Central memory CD4-positive, alpha-beta T cell (primary cell): ENCODE results near the gene CAMSAP3.
A peak's percentile ranks its signal among the peaks of the same experiment; 100 is the strongest.

Experiments
- DNase-seq: peaks from one replicate; pipeline ENCODE4 v3.0.0; 2022

CAMSAP3 gene

DNA sequence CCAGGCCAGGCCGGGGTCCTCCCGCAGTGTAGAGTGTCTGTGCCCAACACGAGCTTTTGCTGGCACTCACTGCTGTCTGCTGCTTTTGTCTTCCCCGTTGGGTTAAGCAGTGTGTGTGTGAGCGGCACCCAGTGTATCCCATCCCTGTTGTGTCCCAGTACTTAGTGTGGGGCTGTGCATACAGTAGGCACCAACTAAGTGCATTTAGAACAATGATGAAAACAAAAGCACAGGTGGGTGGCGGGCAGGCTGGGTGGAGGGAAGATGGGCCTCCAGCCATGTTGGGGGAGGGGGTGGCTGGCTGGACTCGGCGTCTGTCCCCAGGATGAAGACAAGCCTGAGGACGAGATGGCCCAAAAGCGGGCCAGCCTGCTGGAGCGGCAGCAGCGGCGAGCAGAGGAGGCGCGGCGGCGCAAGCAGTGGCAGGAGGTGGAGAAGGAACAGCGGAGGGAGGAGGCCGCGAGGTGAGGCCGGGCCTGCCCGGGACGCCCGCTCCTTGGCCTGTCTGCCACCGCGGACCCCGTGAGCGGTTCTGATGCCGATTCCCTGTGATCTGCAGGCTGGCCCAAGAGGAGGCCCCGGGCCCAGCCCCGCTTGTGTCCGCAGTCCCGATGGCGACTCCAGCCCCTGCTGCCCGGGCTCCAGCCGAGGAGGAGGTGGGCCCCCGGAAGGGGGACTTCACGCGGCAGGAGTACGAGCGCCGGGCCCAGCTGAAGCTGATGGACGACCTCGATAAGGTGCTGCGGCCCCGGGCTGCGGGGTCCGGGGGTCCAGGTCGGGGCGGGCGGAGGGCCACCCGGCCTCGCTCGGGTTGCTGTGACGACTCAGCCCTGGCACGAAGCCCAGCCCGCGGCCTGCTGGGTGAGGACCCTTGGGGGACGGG lies 19.4 kb downstream of the CAMSAP3 start:
- DNase-seq = no peak

GRCh38 chr19:7617172-7617571 lies 21.5 kb downstream of the CAMSAP3 start:
- no peak for DNase-seq

- DNase-seq = no peak
These were observed 22.1 kb downstream of the CAMSAP3 start for GRCh38 chr19:7617735-7618134.

DNA sequence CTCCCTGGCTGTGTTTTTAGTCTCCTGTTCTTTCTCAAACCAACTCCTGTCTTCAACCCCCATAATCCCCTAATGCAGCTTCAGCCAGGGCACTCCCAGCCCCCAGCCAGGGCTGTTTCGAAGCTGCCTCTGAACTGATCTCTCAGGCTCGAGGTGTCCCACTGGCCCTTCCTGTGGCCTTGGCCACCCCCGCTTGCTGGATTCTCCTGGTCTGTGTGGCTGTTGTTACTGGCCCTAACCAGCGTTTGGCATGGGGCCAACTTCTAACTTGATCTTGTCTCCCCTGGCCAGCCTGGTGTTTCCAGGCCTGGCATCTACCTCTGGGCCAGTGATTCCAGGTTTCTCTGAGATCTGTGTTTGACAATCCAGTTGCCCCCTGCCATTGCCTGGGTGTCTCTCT lies 22.7 kb downstream of the CAMSAP3 start:
- no peak for DNase-seq

- DNase-seq = no peak
These were observed 23.3 kb downstream of the CAMSAP3 start for GRCh38 chr19:7618771-7619510.

- DNase-seq = no peak
These were observed 24.2 kb downstream of the CAMSAP3 start for GRCh38 chr19:7619671-7620441.

GRCh38 chr19:7620442-7621412 lies 25.1 kb downstream of the CAMSAP3 start:
- DNase-seq = no peak

- DNase-seq = no peak
These were observed 27.4 kb downstream of the CAMSAP3 start for GRCh38 chr19:7622933-7623685.

DNA sequence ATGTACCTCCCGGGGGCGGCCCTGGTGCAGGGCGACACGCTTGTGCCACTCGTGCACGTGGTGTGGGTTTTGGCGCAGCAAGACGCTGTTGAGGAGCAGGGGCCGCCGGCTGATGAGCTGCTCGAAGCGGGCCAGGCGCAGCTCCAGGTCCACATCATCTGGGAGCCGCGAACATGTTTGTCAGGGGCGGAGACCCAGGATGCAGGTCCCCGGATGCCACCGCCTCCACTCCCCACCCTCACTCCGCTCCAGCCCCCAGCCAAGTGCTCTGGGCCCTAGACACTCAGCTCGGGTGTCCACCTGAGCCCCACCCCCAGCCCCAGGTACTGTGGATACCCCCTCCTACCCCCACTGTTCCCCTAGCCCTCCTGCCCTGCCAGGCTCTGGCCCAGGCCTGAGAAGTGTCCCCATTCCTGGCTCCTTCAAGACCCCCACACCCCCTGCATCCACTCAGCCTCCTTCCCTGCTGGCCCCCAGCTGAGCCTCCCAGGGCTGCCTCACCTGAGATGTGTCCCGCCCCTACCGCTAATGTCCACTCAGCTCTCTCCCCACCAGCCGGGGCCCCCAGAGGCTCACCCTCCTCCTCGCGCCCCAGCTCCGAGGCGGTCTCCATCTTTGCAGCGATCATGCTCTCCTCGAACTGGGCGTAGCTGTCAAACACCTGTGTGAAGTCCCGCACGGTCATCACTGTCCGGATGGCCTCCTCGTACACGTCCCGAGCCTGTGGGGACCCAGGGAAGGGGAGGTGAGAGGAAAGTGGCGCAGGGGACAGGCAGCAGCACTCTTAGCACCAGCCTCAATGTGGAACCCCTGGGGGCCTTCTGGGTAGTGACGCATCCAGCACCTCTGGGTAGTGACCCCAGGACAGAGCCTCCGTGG lies 28.3 kb downstream of the CAMSAP3 start:
- DNase-seq = no peak

DNA sequence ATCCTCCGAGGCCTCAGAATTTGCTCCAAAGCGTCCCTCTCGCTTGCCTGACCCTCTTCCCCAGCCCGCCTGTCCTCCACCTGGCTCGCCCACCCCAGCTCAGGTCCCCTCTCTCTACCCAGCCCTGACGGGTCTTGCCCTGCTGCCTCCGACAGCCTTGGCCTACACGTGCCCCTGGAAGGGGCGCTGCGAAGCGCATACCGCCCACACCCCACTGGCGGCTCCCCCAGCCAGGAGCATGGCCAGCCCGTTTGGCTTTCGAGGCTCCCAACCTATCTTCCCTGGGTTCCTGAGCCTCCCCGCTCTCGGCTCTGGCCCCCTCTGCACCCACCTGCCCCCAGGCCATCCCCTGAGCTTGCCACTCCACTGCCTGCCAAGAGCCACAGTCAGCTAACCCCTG lies 29.1 kb downstream of the CAMSAP3 start:
- DNase-seq = no peak

DNA sequence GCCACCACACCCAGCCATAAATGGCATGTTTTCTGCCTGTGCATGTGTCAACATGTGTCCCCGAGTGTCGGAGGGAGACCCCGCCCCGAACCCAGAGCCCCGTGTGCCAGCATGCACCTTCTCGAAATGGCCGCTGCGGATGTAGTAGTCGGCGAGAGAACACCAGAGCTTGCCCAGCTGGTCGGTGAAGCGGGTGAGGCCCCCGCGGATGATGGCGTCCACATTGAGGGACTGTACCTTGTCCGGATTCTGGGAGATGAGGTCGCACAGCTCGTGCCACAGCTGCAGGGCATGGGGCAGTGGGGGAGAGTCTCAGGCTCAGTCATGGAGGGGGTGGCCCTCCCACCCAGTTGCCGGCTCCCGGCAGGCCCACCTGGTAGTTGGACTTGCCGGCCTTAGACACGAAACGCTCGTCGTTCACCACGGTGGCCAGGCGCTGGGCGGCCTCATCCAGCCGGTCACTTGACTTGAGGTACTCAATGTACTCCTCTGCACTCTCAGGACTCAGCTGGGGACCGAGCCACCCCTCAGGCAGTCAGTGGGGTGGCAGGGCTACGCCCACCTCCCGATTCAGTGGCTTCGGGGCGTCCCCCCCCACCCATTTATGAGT lies 30.2 kb downstream of the CAMSAP3 start:
- DNase-seq = no peak

DNA sequence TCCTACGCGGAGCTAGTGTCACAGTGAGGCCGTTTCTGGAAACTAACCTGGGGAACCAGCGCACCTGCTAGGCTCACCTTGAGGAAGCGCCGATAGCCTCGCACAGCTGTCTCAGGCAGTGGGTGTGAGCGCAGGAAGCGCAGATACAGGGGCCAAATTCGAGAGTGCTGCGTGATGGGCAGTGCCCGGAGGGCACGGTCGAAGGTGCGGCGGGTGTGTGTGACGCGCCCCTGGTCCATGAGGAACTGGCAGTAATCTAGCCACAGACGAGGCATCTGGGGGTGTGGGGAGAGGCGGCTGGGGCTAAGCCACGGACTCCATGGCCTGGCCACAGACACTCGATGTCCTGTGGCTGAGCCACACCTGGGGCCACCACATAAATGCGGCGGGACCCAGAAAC lies 31.5 kb downstream of the CAMSAP3 start:
- DNase-seq = no peak

- DNase-seq = no peak
These were observed 33.1 kb downstream of the CAMSAP3 start for GRCh38 chr19:7628589-7629311.

- peak; percentile 96 for DNase-seq
These were observed 33.8 kb downstream of the CAMSAP3 start, which contains the start of the genes PET100 and XAB2 for GRCh38 chr19:7629347-7630054. Gene PET100, plus strand, starts transcription at chr19:7629793. Its CDS starts 41 bp downstream, at chr19:7629834. Gene XAB2, minus strand, starts transcription at chr19:7629545. Its CDS starts 18 bp downstream, at chr19:7629527.

DNA sequence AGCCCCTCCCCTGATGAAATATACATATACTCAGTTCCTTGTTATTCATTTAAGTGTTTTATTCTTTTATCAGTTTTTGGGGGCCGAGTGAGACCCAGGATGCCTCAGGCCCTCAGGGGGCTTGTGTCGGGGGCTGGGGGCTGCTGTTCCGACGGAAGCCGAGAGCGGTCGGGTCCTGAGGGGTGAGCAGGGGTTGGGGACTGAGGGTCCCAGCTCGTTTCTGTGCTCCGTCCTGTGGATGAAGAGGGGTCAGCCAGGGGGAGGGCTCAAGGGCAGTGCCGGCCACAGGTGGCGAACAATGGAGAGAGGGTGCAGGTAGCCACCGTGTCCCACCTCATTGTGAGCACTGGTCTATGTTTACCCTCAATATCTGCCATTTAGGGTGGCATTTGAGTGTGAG lies 35.9 kb downstream of the CAMSAP3 start:
- DNase-seq = no peak

DNA sequence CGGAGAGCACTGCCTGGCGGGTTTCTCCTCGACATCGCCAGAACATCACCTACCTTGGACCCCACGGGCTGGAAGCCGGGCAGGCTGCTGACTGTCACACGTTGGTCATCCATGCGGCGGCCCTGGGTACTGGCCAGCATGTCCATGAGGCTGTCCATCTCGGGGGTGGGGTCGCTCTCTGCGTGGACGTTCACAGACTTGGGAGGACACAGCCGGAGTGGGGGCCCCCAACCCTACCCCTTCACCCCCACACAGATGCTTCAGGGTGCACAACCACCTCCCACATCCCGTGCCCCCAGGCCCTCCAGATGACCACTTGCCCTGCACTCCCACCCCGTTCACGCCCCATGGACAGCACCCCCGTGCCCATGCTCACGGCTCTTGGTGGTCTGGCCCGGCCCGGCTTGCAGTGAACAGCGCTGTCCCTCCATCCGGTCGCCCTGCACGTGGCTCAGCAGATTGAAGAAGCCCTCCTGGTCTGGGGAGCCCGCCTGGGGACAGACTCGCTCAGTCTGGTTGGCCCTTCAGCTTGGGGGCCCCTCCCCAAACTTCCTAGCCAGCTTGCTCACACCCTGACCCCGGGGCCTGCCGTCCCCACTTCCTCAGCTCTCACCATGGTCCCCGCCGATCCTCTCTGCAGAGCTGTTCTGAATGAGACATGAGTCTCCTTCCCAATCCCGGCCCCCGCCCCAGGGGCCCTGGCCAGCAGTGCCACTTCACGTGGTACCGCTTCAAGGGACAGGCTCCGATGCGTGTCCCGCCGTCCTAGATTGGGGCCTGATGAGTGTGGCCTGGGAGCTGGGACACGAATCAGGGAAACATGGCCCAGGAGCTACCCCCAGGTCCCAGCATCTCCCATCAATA lies 36.9 kb downstream of the CAMSAP3 start:
- DNase-seq = no peak

DNA sequence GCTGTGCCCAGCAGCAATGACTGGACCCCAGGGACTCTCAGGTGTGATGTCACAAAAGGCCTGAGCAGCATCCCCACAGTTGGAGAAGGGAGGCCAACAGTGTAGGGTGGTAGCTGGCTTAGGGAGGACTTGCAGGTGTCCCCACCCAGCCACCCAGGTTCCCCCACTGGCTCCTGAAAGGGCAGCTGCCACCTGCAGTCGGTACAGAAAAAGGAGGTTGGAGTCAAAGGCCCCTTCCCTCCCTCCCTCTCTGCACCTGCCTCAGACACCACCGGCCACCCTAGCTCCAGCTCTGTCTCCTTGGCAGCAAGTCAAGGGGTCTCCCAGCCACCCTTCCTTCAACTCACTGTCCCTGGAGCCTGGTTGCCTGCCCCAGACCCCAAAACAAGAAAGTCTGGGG lies 38.0 kb downstream of the CAMSAP3 start, which contains the start of gene PCP2:
Gene PCP2, minus strand, starts transcription at position 22 of the 400 bp plus-strand sequence. CDS start 262 bp downstream, outside the sequence.
- no peak for DNase-seq
